NCI-H1694 (cell line): ENCODE results near the gene ANKRD11.
A peak's percentile ranks its signal among the peaks of the same experiment; 100 is the strongest.
"Not testable (repeated sequence)": the region's sequence is repeated elsewhere in the genome, so short reads cannot be mapped to it uniquely, and the experiment has no call there.

Source experiments
- DNase-seq: peaks from one replicate; lab custom pipeline; 2025; lab: John Stamatoyannopoulos, UW

ANKRD11 gene

DNA sequence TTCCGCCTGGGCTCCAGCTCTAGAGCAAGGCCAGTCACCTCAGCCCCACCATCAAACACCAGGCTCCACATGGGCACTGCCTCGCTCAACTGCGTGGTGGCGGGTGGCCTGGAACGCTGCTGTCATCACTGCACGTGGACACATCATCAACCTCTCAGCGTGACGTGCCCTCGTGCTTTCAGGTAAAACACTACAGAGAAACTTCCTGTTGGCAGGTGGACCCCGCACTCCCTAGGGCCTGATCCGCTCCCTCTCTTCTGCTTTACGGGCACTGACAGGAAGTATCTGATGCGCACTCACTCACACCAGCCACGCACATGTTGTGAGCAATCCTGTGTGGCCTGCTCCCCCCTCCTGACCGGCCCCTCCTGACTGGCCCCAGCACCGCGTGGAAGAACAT is 87.4 kb downstream of the ANKRD11 start:
- DNase-seq: no peak

DNA sequence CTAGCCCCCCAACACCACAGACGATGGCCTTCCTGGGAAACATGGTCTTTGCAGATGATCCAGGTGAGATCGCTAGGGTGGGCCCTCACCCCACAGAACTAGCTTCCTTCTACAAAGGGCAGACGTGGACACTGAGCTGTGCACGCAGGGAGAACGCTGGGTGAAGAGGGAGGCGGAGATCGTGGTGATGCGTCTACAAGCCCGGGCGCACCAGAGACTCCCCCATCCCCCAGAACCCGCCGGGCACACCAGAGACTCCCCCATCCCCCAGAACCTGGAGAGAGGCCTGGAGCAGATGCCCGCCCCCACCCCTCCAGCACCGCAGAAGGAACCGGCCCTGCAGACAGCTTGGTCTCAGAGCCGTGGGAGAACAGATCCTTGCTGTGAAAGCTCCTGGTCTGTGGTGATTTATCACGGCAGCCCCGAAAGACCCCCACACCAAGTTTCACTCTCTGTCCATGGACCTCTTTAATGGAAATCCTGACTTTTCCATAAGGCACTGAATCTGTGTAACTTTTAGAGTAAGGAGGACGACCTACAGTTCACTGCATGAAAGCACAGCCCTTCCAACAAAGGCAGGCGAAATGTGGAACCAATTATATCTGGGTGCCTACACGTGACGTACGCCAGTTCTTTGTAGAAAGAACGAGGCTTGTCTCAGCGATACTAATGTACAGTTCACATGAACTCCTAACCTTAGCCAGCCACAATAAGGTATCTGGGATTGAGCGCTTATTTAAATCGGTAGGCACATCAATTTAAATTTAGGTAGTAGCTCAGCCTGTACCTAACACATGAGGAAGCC is 88.5 kb downstream of the ANKRD11 start:
- DNase-seq: no peak

DNA sequence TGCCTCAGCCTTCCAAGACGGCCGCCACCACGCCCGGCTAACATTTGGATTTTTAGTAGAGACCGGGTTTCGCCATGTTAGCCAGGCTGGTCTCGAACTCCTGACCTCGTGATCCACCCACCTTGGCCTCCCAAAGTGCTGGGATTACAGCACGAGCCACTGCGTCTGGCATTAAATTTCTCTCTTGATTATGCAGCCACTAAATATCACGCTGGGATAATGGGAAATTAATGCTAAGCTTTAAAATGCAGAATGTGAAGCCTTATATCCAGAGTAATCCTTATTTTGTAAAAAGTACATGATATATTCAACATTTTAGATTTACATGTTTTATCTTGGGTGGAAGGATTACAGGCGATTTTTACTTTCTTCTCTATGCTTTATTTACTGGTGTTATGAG is 89.2 kb downstream of the ANKRD11 start:
- DNase-seq: no peak

DNA sequence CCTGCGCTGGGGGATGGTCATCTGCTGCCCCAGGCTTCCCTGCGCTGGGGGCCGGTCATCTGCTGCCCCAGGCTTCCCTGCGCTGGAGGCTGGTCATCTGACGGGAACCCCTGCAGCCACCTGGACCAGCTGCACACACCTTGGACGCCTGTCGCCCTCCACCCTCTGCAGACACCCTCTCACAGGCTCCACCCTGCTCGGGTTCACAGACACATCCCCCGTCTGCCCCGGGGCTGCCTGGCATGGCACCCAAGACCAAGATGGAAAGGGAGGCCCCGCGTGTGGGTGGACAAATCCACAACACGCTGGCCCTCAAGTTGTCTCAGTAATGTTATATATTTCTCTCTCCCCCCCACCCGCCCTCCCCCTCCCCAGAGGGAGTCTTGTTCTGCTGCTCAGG is 89.6 kb downstream of the ANKRD11 start:
- no peak for DNase-seq

DNA sequence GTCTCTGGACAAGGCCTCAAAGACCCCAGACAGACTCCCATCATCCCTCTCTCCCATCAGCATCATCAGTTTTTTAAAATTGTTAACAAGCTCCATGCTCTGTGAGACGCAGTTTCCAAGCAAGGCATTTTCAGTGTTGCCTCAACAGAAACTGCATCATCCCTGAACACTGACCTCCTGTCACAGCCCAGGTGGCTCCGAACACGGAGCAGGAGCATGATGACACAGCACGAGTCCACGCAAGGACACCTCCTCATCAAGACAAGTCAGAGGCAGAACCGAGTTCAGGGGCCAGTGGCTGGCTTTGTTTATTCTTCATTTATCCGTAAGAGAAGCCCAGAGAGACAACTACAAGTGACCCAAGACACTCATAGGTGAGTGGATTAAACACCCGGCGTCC is 91.4 kb downstream of the ANKRD11 start:
- DNase-seq: no peak

DNA sequence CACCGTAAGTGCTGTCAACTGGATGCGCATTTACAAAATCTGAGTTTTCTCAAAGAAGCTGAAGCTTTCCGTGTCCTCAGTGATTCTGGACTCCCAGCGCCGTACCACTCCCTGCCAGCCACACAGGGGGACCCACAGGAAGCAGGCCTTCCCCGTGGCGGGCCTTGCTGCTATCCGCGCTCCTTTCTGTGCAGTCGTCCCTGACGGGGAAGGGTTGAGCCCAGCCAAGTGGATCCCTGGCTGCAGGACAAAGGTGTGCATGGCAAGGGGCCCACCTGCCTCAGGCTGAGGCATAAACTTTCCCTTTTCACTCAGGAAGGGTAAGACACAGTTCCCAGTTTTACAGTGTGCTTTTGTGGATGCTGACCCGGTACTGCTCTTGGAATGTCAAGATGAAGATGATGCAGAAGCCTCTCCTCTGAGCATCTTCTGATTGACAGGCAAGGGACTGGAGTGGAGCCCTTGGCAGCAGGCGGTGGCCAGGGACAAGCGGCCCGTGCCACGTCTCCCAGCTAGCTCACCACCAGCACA is 93.0 kb downstream of the ANKRD11 start:
- DNase-seq: no peak

DNA sequence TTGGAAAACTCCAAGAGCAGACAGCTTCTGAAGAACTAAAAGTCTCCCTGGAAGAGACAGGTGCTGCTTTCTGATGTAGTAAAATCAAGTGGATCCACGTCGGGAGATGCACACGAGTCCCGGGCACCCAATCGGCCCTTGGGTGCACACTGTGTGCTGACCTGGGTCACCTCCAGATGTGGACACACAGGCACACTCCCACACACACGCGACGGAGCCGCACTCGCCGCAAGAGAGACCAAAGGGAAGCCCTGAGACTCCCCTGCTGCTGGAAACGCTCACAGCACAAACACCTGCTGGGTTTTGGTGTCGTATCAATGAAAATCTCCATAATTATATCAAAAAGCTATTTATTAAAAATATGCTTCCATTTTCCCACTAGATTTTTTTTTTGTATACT is 94.2 kb downstream of the ANKRD11 start:
- no peak for DNase-seq

DNA sequence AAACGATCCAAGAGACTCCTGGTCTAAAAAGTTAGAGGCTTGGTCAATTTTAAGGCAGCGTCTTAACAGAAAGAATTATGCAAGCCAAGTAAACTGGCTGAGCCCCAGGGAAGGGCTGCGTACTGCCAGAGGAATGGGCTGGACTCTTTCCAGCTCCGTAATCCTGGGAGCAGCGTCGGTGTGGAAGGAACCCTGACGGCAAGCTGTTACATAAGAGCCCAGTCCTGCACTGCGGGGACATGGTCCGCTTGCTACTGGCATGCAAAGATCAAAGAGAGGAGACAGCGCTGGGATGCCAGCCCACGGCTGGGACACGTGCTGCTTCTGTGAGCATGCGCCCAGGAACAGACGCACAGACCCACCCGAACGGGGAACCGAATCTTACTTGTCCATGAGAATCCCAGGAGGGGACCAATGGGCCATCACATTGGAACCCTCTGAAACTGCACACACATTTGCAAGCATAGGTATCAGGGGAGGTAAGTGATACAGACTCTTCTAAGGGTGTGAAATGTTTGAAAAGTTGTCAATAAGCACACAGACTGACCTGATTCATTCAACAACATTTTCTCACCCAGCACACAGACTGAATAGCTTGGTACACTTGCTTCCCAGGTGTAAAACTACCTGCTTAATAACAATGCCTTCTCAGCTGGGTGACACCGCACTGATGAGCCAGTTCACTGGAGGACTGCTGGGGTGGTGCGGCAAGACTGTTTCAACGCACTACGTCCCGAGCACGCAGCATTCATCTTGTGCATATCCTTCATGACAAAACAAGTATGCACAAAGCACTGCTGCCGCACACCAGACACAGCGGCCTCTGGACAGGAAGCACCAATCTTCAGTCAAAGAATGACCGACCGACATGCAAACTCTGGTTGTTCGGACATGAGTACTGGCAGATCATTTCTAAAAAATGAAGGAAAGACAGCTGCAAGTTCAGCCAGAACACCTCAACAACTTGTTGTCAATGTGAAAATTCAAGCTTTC is 94.9 kb downstream of the ANKRD11 start:
- DNase-seq: peak; percentile 54

DNA sequence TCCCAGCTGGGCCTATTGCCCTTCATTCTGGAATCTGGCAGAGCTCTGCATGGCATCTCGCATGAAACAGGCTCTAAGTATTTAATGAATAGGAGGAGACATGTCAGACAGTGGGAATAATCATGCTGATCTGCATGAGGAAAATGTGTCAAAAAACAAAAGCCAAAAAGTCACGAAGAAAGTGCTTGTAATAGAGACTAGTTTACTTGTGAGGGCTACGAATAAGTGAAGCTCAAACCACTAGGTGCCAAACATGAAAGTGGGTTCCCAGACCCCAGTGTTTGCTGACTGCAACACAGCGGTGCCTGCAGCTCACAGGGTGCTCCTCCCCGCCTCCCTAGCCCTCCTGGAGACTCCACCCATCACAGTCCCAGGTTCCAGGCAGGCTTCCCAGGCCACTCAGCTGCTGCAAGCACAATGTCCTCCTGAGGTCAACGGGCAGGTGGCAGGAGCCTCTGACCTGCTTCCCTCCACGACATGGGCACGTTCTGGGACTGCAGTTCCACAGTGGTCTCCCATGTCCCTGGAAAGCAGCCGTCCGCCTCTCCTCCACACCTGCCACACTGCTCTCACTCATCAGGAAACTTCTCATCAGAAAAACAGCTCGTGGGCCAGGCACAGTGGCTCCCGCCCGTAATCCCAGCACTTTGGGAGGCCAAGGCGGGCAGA is 96.5 kb downstream of the ANKRD11 start:
- no peak for DNase-seq

DNA sequence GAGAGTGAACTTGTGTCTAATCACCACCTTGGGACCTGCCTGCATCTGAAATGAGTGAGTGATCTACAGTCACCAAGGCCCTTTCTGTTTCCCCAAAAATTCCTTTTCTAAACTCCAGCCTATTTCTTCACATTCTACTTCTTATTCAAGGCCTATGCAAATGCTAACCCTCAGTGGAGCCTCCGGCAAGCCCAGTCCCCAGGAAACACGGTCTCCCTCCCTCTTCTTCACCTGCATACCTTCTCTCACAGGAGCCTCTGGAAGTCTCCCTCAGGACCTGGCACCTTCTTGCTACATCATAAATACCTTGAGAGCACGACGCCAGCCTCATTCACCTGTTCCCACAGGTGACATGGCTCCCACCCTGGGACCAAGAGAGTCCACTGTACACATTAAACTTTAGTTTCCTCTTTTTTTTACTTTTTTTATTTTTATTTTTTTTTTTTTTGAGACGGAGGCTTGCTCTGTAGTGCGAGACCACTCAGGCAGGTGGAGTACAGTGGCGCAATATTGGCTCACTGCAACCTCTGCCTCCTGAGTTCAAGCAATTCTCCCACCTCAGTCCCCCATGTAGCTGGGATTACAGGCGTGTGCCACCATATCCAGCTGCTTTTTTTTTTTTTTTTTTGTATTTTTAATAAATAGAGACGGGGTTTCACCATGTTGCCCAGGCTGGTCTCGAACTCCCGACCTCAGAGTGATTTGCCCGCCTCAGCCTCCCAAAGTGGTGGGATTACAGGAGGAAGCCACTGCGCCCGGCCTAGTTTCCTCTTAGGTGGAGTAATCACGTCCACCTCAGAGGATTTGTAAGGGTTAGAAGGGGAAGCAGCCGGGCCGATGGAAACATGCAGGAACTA is 97.3 kb downstream of the ANKRD11 start:
- DNase-seq: no peak

DNA sequence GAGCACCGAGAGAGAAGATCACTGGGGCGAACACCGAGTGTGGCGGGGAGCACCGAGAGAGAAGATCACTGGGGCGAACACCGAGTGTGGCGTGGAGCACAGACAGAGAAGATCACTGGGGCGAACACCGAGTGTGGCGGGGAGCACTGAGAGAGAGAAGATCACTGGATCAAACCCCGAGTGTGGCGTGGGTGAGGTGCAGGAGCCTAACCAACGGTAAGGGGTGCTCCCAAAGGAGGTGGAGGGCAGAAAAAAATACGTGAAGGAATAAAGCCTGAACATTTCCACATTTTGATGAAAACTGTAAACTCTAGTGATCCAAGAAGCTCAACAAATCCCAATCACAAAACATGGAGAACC is 100.2 kb downstream of the ANKRD11 start:
- not testable (repeated sequence) for DNase-seq

DNA sequence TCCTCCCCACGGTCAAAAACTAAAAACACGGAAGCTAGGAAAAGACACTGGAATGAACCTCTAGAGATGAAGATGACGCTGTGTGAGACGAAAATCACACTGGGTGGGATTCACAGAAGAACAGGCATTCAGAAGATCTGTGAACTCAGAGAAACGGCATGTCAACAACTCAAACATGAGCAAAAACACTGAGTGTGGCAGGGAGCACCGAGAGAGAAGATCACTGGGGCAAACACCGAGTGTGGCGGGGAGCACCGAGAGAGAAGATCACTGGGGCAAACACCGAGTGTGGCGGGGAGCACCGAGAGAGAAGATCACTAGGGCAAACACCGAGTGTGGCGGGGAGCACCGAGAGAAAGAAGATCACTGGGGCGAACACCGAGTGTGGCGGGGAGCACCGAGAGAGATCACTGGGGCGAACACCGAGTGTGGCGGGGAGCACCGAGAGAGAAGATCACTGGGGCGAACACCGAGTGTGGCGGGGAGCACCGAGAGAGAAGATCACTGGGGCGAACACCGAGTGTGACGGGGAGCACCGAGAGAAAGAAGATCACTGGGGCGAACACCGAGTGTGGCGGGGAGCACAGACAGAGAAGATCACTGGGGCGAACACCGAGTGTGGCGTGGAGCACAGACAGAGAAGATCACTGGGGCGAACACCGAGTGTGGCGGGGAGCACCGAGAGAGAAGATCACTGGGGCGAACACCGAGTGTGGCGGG is 100.7 kb downstream of the ANKRD11 start:
- DNase-seq: not testable (repeated sequence)

DNA sequence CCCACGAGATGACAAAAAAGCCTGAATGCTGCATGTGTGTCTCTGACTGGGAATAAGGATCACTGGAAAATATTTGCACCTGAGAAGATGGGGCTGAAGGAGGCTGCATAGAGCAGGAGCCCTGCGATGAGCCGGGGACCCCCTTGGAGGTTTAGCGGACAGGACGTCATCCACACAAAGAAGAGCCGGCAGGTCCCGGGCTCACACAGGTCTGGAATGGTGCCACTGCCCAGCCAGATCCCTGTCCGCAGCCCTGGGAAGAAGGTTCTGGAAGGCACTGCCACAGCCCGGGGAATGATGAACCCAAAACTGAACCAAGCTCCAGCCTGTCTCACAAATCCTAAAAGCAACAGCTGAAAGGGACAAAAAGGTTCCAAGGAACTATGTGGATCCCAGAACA is 101.8 kb downstream of the ANKRD11 start:
- DNase-seq: no peak

DNA sequence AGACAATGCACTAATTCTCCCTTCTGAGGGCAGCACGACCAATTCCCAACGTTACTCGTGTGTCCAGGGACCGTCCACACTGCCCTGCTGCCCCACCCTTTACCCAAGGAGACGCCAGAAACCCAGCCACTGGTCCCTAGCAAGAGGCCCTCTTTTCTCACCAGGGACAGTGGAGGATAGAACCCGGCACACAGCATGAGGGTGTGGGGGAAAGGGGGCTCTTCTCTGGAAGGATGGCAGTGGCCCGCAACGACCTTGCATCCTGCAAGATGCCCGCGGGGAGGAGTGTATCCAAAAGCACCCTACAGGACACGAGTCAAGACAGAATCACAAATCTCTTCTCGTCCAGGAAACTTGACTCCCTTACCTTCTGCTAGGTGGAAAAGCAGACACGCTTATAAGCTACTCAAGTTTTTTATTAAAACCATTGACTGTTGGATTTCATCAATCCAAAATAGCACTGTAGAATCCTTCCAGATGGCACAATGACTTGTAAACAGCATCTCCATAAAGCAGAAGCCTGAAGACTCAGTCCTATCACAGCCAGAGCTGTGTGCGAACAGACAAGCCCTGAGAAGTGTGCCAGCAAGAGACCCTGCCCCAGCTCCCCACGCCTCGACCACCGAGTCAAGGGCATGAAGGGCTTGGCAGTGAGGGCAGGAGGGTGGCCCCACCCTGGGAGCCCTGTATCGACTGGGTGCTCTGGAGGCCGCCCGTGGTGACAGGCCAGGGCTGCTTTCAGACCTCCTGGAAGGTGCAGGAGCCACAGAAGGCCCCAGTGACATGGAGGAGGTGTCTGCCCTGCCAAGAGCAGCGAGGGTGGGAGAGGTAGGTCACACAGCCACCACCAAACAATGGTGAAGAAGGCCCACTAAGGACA is 103.8 kb downstream of the ANKRD11 start:
- no peak for DNase-seq

DNA sequence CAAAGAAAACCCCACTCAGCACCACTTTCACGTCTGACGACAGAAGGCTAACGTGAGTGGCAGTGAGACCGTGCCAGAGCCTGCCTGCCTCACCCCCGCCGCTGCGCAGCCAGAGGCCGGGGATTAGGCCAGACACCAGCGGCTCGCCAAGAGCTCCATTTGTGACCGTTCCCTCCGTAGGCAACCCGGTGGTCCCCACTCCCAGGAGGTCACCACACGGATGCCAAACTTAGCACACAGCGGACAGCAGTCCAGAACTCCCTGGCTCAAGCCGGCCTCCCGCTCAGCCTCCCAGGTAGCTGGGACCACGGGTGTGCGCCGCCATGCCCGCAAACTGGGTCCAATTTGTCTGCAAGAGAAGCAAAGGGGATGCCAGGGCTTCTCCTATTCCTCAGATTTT is 104.6 kb downstream of the ANKRD11 start:
- DNase-seq: no peak

DNA sequence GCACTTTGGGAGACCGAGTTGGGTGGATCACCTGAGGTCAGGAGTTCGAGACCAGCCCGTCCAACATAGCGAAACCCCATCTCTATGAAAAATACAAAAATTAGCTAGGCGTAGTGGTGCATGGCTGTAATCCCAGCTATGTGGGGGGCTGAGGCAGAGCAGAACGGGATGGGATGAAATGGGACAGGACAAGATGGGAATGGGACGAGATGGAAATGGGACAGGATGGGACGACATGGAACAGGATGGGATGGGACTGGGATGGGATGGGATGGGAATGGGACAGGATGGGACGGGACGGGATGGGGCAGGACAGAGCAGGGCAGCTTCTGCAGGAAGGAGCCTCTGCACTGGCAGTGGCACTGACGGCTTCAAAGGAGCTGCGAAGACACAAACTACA is 106.1 kb downstream of the ANKRD11 start:
- DNase-seq: no peak

DNA sequence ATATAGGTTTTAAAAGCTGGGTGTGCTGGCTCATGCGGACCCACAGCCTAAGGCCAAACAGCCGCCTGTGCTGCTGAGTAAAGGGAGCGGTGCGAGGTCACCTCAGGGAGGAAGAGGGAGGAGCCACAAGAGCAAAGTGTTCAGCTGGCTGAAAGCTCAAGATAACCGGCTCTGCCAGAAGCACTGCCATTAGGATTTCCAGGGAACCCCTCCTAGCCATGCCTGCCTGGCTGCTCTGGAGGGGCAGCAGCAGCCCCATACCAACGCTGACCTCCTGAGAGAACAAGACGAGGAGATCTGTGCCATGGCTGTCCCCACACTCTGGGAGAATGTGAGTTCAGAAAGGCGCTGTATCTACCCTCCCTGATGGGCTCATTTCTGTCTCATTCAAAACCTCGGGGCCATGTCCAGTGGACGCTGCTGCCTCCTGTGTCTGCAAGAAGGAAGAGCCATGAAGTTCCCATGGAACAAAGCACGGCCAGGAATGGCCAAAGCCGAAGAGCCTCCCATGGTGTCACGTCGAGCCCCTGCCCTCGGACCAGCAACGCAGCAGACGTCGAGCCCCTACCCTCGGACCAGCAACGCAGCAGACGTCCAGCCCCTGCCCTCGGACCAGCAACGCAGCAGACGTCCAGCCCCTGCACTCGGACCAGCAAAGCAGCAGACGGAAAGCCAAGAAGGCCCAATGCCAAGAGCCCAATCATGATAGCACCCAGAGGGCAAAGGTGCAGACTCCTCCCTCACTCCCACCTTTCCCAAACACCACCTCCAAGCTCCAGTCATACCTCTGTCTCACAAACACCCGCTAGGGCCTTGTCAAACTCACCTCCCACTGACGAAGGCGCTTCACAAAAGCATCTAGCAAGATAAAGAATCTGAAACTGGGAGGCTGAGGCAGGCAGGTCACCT is 107.0 kb downstream of the ANKRD11 start:
- DNase-seq: no peak

DNA sequence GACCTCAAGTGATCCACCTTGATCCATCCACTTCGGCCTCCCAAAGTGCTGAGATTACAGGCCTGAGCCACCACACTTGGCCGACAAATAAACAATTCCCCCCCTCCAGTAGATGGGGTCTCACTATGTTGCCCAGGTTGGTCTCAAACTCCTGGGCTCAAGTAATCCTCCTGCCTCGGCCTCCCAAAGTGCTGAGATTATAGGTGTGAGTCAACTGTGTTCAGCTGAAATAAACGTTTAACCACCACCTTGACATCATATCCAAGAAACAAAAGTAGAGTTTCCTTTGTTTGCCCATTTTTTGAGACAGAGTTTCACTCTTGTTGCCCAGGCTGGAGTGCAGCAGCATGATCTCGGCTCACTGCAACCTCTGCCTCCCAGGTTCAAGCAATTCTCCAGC is 107.8 kb downstream of the ANKRD11 start:
- DNase-seq: not testable (repeated sequence)

DNA sequence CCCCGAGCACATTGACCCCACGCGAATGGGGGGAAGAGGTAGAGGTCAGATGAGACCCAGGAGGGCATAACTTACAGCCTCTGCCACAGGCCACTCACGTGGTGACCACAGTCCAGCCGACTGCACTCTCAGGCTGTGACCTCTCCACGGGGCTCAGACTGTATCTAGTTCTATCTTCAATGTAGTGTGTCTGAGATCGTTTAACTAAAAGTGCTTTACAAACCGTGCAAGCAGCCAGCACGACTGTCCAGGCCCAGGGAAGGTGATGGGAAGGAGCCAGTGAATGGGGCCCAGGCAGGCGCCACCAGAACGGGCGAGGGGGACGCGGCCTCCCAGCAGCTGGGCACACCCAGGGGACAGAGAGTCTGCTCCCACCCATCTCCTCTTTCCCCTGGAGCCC is 108.6 kb downstream of the ANKRD11 start:
- no peak for DNase-seq
